ENCODE data around the gene THSD7B. TPM values are rescaled to one million over a fixed set of nuclear protein-coding genes. Genes with fewer than 3 reads are reported as not detected.

THSD7B gene
- total RNA-seq, 1 experiment from 2014 or later: 6.9 TPM

DNA sequence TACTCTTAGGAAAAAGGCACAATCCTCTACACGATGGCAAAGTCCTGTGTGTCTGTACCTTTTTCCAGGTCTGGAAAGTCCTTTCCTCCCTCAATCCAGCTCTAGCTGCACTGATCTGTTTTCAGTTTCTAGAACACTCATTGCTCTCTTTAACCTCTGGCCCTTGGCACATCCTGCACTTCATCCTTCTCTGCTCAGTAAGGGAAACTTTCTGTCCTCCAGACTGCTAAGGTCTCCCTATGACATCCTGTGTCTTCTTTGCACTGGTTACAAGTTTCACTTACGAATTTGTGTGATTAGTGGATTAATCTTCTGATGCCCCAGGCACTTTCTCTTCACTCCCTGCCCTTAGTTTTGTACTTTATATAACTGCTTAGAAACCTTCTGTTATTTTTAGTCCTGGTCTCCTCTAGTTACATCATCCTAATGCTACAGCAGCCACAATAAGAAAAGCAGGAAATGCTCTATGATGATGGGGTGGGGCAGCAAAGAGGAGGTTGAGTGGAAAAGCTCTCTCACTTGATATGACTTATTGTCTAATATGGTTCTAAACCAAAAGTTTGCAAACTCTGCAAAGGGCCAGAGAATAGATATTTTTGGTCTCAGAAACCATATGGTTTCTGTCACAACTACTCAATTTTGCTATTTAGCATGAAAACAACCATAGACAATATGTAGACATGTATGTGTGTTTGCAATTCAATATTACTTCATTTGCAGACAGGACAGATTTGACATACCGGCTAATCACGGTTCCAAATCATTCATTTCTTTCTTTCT lies 568.2 kb downstream of the THSD7B start:
- no peaks in the 10 kb centered on the region for H3K27me3 ChIP-seq (replicated peaks; ENCODE audit: control insufficient read depth, insufficient read depth, low read length)
- Mint-ChIP-seq H3K27ac (ENCODE audit: unreplicated experiment) (no peak overlapping the region), H3K9me3 (ENCODE audit: unreplicated experiment) (no peaks in the 10 kb centered on the region), H3K36me3 (ENCODE audit: insufficient read depth, unreplicated experiment) (no peaks in the 10 kb centered on the region), H3K4me3 (ENCODE audit: unreplicated experiment) (no peak overlapping the region), H3K4me1 (ENCODE audit: low read depth, unreplicated experiment) (no peaks in the 10 kb centered on the region), H3K27me3 (ENCODE audit: insufficient read depth, unreplicated experiment) (no peaks in the 10 kb centered on the region)
- DNase-seq: no peak
- intact Hi-C loops (cut with micrococcal nuclease; ENCODE audit: unreplicated experiment): no loop called here
- no TSS peak for BruUV-seq (replicated peaks)
- H3K9me3 ChIP-seq: peaks cover 8% of the 10 kb centered on the region; the same call in 1 of the 2 replicates
- no peaks in the 10 kb centered on the region for H3K36me3 ChIP-seq (ENCODE audit: control insufficient read depth, insufficient read depth, low read length)
- no peaks in the 10 kb centered on the region for H3K4me1 ChIP-seq
- no peak overlapping the region for H3K4me3 ChIP-seq (ENCODE audit: low read depth, low read length)
- TF ChIP-seq, protein P1, sequence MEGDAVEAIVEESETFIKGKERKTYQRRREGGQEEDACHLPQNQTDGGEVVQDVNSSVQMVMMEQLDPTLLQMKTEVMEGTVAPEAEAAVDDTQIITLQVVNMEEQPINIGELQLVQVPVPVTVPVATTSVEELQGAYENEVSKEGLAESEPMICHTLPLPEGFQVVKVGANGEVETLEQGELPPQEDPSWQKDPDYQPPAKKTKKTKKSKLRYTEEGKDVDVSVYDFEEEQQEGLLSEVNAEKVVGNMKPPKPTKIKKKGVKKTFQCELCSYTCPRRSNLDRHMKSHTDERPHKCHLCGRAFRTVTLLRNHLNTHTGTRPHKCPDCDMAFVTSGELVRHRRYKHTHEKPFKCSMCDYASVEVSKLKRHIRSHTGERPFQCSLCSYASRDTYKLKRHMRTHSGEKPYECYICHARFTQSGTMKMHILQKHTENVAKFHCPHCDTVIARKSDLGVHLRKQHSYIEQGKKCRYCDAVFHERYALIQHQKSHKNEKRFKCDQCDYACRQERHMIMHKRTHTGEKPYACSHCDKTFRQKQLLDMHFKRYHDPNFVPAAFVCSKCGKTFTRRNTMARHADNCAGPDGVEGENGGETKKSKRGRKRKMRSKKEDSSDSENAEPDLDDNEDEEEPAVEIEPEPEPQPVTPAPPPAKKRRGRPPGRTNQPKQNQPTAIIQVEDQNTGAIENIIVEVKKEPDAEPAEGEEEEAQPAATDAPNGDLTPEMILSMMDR (IDR thresholded peaks at IDR 0.05; ENCODE audit: insufficient read depth in 1 of 2, low read depth in 1 of 2, low read length in 1 of 2, severe bottlenecking in 1 of 2, unreplicated experiment in 1 of 2): no peak
- POLR2A ChIA-PET: no interaction called here
- CTCF ChIA-PET: no interaction called here

DNA sequence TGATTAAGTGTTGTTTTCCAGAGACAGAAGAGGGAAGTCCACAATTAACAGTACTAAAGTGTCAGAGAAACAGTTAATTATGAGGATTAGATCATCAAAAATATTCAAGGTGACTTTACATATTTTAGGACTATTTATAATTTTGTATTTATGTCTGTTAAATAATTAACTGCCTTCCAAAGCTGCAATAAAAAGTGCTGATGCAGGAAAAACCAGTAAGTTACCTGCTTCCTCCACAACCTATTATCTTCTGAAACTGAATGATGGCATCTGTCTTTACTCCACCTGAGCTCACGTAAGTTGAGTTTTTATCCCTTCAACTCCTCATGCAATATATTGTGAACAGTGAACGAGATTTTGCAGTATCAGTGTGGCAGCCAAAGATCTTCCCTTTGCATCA lies 570.7 kb downstream of the THSD7B start:
- TF ChIP-seq, protein P1 (IDR thresholded peaks at IDR 0.05; ENCODE audit: insufficient read depth in 1 of 2, low read depth in 1 of 2, low read length in 1 of 2, severe bottlenecking in 1 of 2, unreplicated experiment in 1 of 2): no peak
- H3K36me3 Mint-ChIP-seq (ENCODE audit: insufficient read depth, unreplicated experiment): no peaks in the 10 kb centered on the region
- CTCF ChIA-PET: no interaction called here
- no peak overlapping the region for H3K27ac Mint-ChIP-seq (ENCODE audit: unreplicated experiment)
- no peak overlapping the region for H3K4me3 ChIP-seq (ENCODE audit: low read depth, low read length)
- no peaks in the 10 kb centered on the region for H3K27me3 ChIP-seq (replicated peaks; ENCODE audit: control insufficient read depth, insufficient read depth, low read length)
- no peak for DNase-seq
- BruUV-seq (replicated peaks): no TSS peak
- H3K4me3 Mint-ChIP-seq (ENCODE audit: unreplicated experiment): no peak overlapping the region
- no peaks in the 10 kb centered on the region for H3K4me1 ChIP-seq
- H3K9me3 Mint-ChIP-seq (ENCODE audit: unreplicated experiment): no peaks in the 10 kb centered on the region
- POLR2A ChIA-PET: no interaction called here
- no peaks in the 10 kb centered on the region for H3K27me3 Mint-ChIP-seq (ENCODE audit: insufficient read depth, unreplicated experiment)
- no peaks in the 10 kb centered on the region for H3K4me1 Mint-ChIP-seq (ENCODE audit: low read depth, unreplicated experiment)
- no peaks in the 10 kb centered on the region for H3K36me3 ChIP-seq (ENCODE audit: control insufficient read depth, insufficient read depth, low read length)
- no peaks in the 10 kb centered on the region for H3K9me3 ChIP-seq
- intact Hi-C loops (cut with micrococcal nuclease; ENCODE audit: unreplicated experiment): no loop called here

GRCh38 chr2:137339051-137339450 lies 573.7 kb downstream of the THSD7B start:
- ChIA-PET POLR2A (no interaction called here), CTCF (no interaction called here)
- Histone ChIP-seq H3K27me3 (replicated peaks; ENCODE audit: control insufficient read depth, insufficient read depth, low read length) (no peaks in the 10 kb centered on the region), H3K4me3 (ENCODE audit: low read depth, low read length) (no peak overlapping the region), H3K9me3 (no peaks in the 10 kb centered on the region), H3K4me1 (no peaks in the 10 kb centered on the region), H3K36me3 (ENCODE audit: control insufficient read depth, insufficient read depth, low read length) (no peaks in the 10 kb centered on the region)
- no TSS peak for BruUV-seq (replicated peaks)
- Mint-ChIP-seq H3K9me3 (ENCODE audit: unreplicated experiment) (no peaks in the 10 kb centered on the region), H3K27me3 (ENCODE audit: insufficient read depth, unreplicated experiment) (no peaks in the 10 kb centered on the region), H3K4me3 (ENCODE audit: unreplicated experiment) (no peak overlapping the region), H3K36me3 (ENCODE audit: insufficient read depth, unreplicated experiment) (no peaks in the 10 kb centered on the region), H3K27ac (ENCODE audit: unreplicated experiment) (no peak overlapping the region), H3K4me1 (ENCODE audit: low read depth, unreplicated experiment) (no peaks in the 10 kb centered on the region)
- TF ChIP-seq, protein P1 (IDR thresholded peaks at IDR 0.05; ENCODE audit: insufficient read depth in 1 of 2, low read depth in 1 of 2, low read length in 1 of 2, severe bottlenecking in 1 of 2, unreplicated experiment in 1 of 2): no peak
- no peak for DNase-seq
- intact Hi-C loops (cut with micrococcal nuclease; ENCODE audit: unreplicated experiment): no loop called here

All from Caco-2 (cell line).